ENCODE results near the gene GRIK3. TPM values are rescaled to one million over a fixed set of nuclear protein-coding genes. Genes with fewer than 3 reads are reported as not detected.
"Not testable (repeated sequence)": the region's sequence is repeated elsewhere in the genome, so short reads cannot be mapped to it uniquely, and the experiment has no call there.

The GRIK3 gene
- polyA plus RNA-seq, 1 donor (not counting 4 experiments of a cell fraction or from before 2014, with no cell fraction given), result not detected

DNA sequence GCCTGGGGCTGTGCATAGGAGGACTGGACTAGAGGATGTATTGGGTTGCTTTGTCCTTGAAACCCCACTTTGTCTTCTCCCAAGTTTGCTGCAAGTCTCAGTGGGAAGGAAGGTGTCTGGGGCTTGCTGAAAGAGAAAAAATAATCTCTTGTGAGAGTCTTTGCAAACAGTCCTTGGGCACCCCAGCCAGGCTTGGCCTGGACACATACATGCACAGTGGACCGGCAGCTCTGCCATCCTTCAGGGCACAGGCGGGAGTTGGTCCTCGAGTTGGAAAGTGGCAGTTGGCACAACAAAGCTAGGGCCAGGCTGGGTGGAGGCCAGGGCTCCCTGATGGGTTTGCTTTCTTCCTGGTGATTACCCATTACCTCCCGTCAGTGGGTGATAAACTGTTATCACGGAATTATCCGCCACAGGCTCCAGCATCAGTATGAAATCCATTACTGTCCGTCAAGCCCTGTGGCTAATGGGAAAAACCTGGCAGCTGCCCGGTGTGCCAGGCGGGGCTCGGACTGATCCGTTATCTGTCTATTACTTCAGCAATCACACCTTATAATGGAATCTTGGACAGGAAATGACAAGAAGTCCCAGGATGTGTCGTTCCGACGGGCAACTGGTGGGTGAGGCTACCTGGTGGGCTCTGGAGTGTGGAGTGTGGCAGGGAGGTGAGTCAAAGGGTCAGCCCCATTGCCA, 265.7 kb downstream of the GRIK3 start:
- Histone ChIP-seq H3K9me3 (ENCODE audit: control insufficient read depth, low read depth, low read length) (no peaks in the 10 kb centered on the region), H3K27ac (ENCODE audit: control insufficient read depth, insufficient read depth, low read length) (no peak overlapping the region), H3K9ac (ENCODE audit: control insufficient read depth, extremely low read depth, insufficient read depth, low read length) (no peak overlapping the region), H3K79me2 (ENCODE audit: control insufficient read depth, insufficient read depth, low read length) (no peaks in the 10 kb centered on the region), H3K4me3 (ENCODE audit: control insufficient read depth in 2 of 3, extremely low read depth in 1 of 3, insufficient read depth in 2 of 3, low read depth in 1 of 3, low read length in 3 of 3) (no peak overlapping the region), H3K9me1 (ENCODE audit: control insufficient read depth, extremely low read depth, insufficient read depth, low read length) (no peaks in the 10 kb centered on the region), H3K4me2 (ENCODE audit: control insufficient read depth, extremely low read depth, insufficient read depth, low read depth, low read length) (no peak overlapping the region), H3K27me3 (ENCODE audit: control insufficient read depth, extremely low read depth, insufficient read depth, low read length) (peaks cover 11% of the 10 kb centered on the region), H4K20me1 (ENCODE audit: control insufficient read depth, extremely low read depth, insufficient read depth, low read length) (peaks cover 2% of the 10 kb centered on the region), H3K36me3 (ENCODE audit: control insufficient read depth in 2 of 2, extremely low read depth in 1 of 2, insufficient read depth in 2 of 2, low read length in 2 of 2) (no peaks in the 10 kb centered on the region), H2AFZ (ENCODE audit: control insufficient read depth, low read length) (no peak overlapping the region), H3K4me1 (ENCODE audit: control insufficient read depth, extremely low read depth, insufficient read depth, low read length) (no peaks in the 10 kb centered on the region)
- FAIRE-seq (no peak), DNase-seq (ENCODE audit: low read depth, low spot score) (no peak)
- TF ChIP-seq EZH2 (IDR thresholded peaks at IDR 0.05; ENCODE audit: low read length) (no peak), CTCF (optimal IDR thresholded peaks at IDR 0.05 in 1 of 3, IDR thresholded peaks at IDR 0.05 in 1 of 3, conservative IDR thresholded peaks at IDR 0.05 in 1 of 3; ENCODE audit: extremely low read depth in 1 of 3, insufficient read depth in 2 of 3, low read length in 3 of 3) (no peak)
- dilution Hi-C loops (cut with MboI; ENCODE audit: extremely low pct_ligation_motif_present, low sequenced_read_pairs), result no loop called here

- FAIRE-seq; H3K36me3 ChIP-seq (ENCODE audit: control insufficient read depth in 2 of 2, extremely low read depth in 1 of 2, insufficient read depth in 2 of 2, low read length in 2 of 2); H3K9ac ChIP-seq (ENCODE audit: control insufficient read depth, extremely low read depth, insufficient read depth, low read length); H3K9me1 ChIP-seq (ENCODE audit: control insufficient read depth, extremely low read depth, insufficient read depth, low read length); H3K4me1 ChIP-seq (ENCODE audit: control insufficient read depth, extremely low read depth, insufficient read depth, low read length); H4K20me1 ChIP-seq (ENCODE audit: control insufficient read depth, extremely low read depth, insufficient read depth, low read length); H3K4me2 ChIP-seq (ENCODE audit: control insufficient read depth, extremely low read depth, insufficient read depth, low read depth, low read length); dilution Hi-C loops (cut with MboI; ENCODE audit: extremely low pct_ligation_motif_present, low sequenced_read_pairs); H3K9me3 ChIP-seq (ENCODE audit: control insufficient read depth, low read depth, low read length); H2AFZ ChIP-seq (ENCODE audit: control insufficient read depth, low read length); H3K4me3 ChIP-seq (ENCODE audit: control insufficient read depth in 2 of 3, extremely low read depth in 1 of 3, insufficient read depth in 2 of 3, low read depth in 1 of 3, low read length in 3 of 3); H3K27ac ChIP-seq (ENCODE audit: control insufficient read depth, insufficient read depth, low read length); DNase-seq (ENCODE audit: low read depth, low spot score); H3K79me2 ChIP-seq (ENCODE audit: control insufficient read depth, insufficient read depth, low read length): not testable (repeated sequence)
- peaks cover 11% of the 10 kb centered on the region for H3K27me3 ChIP-seq (ENCODE audit: control insufficient read depth, extremely low read depth, insufficient read depth, low read length)
Measured at GRCh38 chr1:36767429-36767828, 266.9 kb downstream of the GRIK3 start.

DNA sequence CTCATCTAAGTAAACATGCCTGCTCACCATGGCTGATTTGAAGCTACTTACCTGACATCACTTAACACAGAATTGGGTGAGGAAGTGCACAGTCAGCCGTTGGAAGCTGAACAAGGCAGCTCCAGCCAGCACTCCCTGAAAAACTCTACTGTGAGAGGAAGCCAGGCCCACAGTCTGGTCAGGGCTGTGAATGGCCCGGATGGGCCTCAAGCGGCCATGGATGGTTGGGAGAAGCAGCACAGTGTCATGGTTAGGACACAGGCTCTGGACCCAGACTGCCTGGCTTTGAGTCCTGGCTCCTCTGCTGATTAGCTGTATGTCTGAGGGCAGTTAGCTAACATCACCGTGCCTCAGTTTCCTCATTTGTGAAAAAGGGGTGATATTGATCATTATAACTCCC, 267.8 kb downstream of the GRIK3 start:
- no peak overlapping the region for H3K4me2 ChIP-seq (ENCODE audit: control insufficient read depth, extremely low read depth, insufficient read depth, low read depth, low read length)
- no peak overlapping the region for H3K4me3 ChIP-seq (ENCODE audit: control insufficient read depth in 2 of 3, extremely low read depth in 1 of 3, insufficient read depth in 2 of 3, low read depth in 1 of 3, low read length in 3 of 3)
- dilution Hi-C loops (cut with MboI; ENCODE audit: extremely low pct_ligation_motif_present, low sequenced_read_pairs), result no loop called here
- H3K36me3 ChIP-seq (ENCODE audit: control insufficient read depth in 2 of 2, extremely low read depth in 1 of 2, insufficient read depth in 2 of 2, low read length in 2 of 2), result no peaks in the 10 kb centered on the region
- H3K27ac ChIP-seq (ENCODE audit: control insufficient read depth, insufficient read depth, low read length), result no peak overlapping the region
- peaks cover 5% of the 10 kb centered on the region for H3K27me3 ChIP-seq (ENCODE audit: control insufficient read depth, extremely low read depth, insufficient read depth, low read length)
- no peak for DNase-seq (ENCODE audit: low read depth, low spot score)
- H3K79me2 ChIP-seq (ENCODE audit: control insufficient read depth, insufficient read depth, low read length), result no peaks in the 10 kb centered on the region
- no peak overlapping the region for H3K9ac ChIP-seq (ENCODE audit: control insufficient read depth, extremely low read depth, insufficient read depth, low read length)
- no peak for FAIRE-seq
- no peaks in the 10 kb centered on the region for H3K9me1 ChIP-seq (ENCODE audit: control insufficient read depth, extremely low read depth, insufficient read depth, low read length)
- H3K9me3 ChIP-seq (ENCODE audit: control insufficient read depth, low read depth, low read length), result no peaks in the 10 kb centered on the region
- TF ChIP-seq EZH2 (IDR thresholded peaks at IDR 0.05; ENCODE audit: low read length), result no peak
- no peak for TF ChIP-seq CTCF (optimal IDR thresholded peaks at IDR 0.05 in 1 of 3, IDR thresholded peaks at IDR 0.05 in 1 of 3, conservative IDR thresholded peaks at IDR 0.05 in 1 of 3; ENCODE audit: extremely low read depth in 1 of 3, insufficient read depth in 2 of 3, low read length in 3 of 3)
- H4K20me1 ChIP-seq (ENCODE audit: control insufficient read depth, extremely low read depth, insufficient read depth, low read length), result peaks cover 2% of the 10 kb centered on the region
- no peak overlapping the region for H2AFZ ChIP-seq (ENCODE audit: control insufficient read depth, low read length)
- H3K4me1 ChIP-seq (ENCODE audit: control insufficient read depth, extremely low read depth, insufficient read depth, low read length), result no peaks in the 10 kb centered on the region
